H1 (cell line): Measurements from ENCODE around the gene RTKN2. TPM values are rescaled to one million over a fixed set of nuclear protein-coding genes. Genes with fewer than 3 reads are reported as not detected.

Source experiments
- CTCF ChIA-PET: fragments of 300-600 bp; sonication (Branson Sonifier 250); formaldehyde crosslinking; loops from one replicate; lab custom pipeline; 2021; ENCODE audit not compliant: partially characterized antibody; lab: Charles Lee
- POLR2A ChIA-PET: fragments of 300-600 bp; sonication (Branson Sonifier 250); formaldehyde crosslinking; loops from one replicate; lab custom pipeline; 2021; ENCODE audit warnings: inconsistent platforms; ENCODE audit not compliant: partially characterized antibody; lab: Charles Lee
- DNase-seq, 2 experiments: peaks; one replicate each; pipeline versions ENCODE4 v3.0.0 to v3.0.0-alpha.2; 2010 to 2022; ENCODE audit warnings: low spot score in 2 of 2, low read depth in 1 of 2, mixed read lengths in 1 of 2
- FAIRE-seq: peaks from 2 replicates; lab custom pipeline; 2011; peaks lifted over from hg19 to GRCh38; lab: Jason Lieb, UNC
- H2AFZ ChIP-seq: 2 replicates; pipeline ENCODE4 v1.8.1; 2012; ENCODE audit warnings: low read length, inconsistent platforms
- H2AK5ac ChIP-seq: 2 replicates; pipeline ENCODE4 v1.6.1; 2013; ENCODE audit warnings: low read depth, low read length
- H2BK120ac ChIP-seq: replicated peaks from 2 replicates; pipeline ENCODE3; 2013; ENCODE audit warnings: low read depth, low read length, inconsistent platforms
- H2BK12ac ChIP-seq: 2 replicates; pipeline ENCODE4 v1.6.1; 2013; ENCODE audit warnings: low read depth, low read length
- H2BK15ac ChIP-seq: 2 replicates; pipeline ENCODE4 v1.6.1; 2013; ENCODE audit warnings: low read length
- H2BK20ac ChIP-seq: 2 replicates; pipeline ENCODE4 v1.6.1; 2013; ENCODE audit warnings: low read length
- H2BK5ac ChIP-seq: 2 replicates; pipeline ENCODE4 v1.6.1; 2013; ENCODE audit warnings: low read depth, low read length
- H3K14ac ChIP-seq: 2 replicates; pipeline ENCODE4 v1.6.1; 2013; ENCODE audit warnings: inconsistent platforms; ENCODE audit not compliant: insufficient read length
- H3K18ac ChIP-seq: 2 replicates; pipeline ENCODE4 v1.6.1; 2013; ENCODE audit warnings: low read length; ENCODE audit errors: extremely low read depth
- H3K23ac ChIP-seq: 2 replicates; pipeline ENCODE4 v1.6.1; 2013; ENCODE audit warnings: inconsistent platforms; ENCODE audit not compliant: insufficient read length
- H3K23me2 ChIP-seq: 2 replicates; pipeline ENCODE4 v1.6.1; 2013; ENCODE audit warnings: low read depth, low read length
- H3K27ac ChIP-seq: 2 replicates; pipeline ENCODE4 v1.6.1; 2011; ENCODE audit warnings: low read depth, low read length, inconsistent platforms
- H3K27me3 ChIP-seq, 4 experiments: replicated peaks in 1 of 4; 1 replicate in 1 of 4; 2 replicates in 3 of 4; pipeline versions ENCODE4 v1.6.1 to v1.8.1; 2011 to 2013; ENCODE audit warnings: low read length in 3 of 4, mild to moderate bottlenecking in 3 of 4, inconsistent platforms in 2 of 4, mixed read lengths in 2 of 4, moderate library complexity in 1 of 4; ENCODE audit not compliant: control insufficient read depth in 3 of 4, insufficient read depth in 3 of 4; ENCODE audit errors: extremely low read depth in 1 of 4
- H3K36me3 ChIP-seq, 4 experiments: 2 replicates each; pipeline versions ENCODE4 v1.6.1 to v1.8.1; 2011 to 2013; ENCODE audit warnings: mild to moderate bottlenecking in 4 of 4, low read length in 3 of 4, moderate library complexity in 2 of 4, control low read depth in 1 of 4, inconsistent platforms in 1 of 4; ENCODE audit not compliant: insufficient read depth in 4 of 4, control insufficient read depth in 2 of 4
- H3K4ac ChIP-seq: replicated peaks from 2 replicates; pipeline ENCODE3; 2013; ENCODE audit warnings: low read length, low read depth, mixed read lengths, inconsistent platforms; ENCODE audit not compliant: insufficient read length
- H3K4me1 ChIP-seq, 4 experiments: replicated peaks in 1 of 4; 1 replicate in 1 of 4; 2 replicates in 3 of 4; pipeline versions ENCODE4 v1.6.1 to v1.8.1; 2011 to 2013; ENCODE audit warnings: low read length in 3 of 4, inconsistent platforms in 2 of 4, mixed read lengths in 1 of 4; ENCODE audit not compliant: insufficient read depth in 4 of 4, control insufficient read depth in 3 of 4
- H3K4me2 ChIP-seq, 2 experiments: 2 replicates each; pipeline versions ENCODE4 v1.6.1 to v1.8.1; 2011 to 2013; ENCODE audit warnings: low read depth in 2 of 2, low read length in 2 of 2, control low read depth in 1 of 2, inconsistent platforms in 1 of 2, mild to moderate bottlenecking in 1 of 2; ENCODE audit not compliant: insufficient read depth in 1 of 2
- H3K4me3 ChIP-seq, 4 experiments: fragments of 200-600, 300-600 bp in 1 of 4; sonication (generic), shearing (Covaris generic), sonication (Bioruptor Twin) in 1 of 4; 2 replicates each; pipeline versions ENCODE4 v1.5.1 to v1.8.1; 2011 to 2016; ENCODE audit warnings: low read length in 4 of 4, low read depth in 3 of 4, control low read depth in 2 of 4, inconsistent platforms in 2 of 4, mild to moderate bottlenecking in 2 of 4, mixed read lengths in 1 of 4, moderate library complexity in 1 of 4; ENCODE audit not compliant: insufficient read depth in 2 of 4; ENCODE audit errors: extremely low read depth in 1 of 4
- H3K56ac ChIP-seq: replicated peaks from 2 replicates; pipeline ENCODE3; 2013; ENCODE audit warnings: low read depth, mild to moderate bottlenecking, mixed read lengths, low read length, inconsistent platforms; ENCODE audit not compliant: insufficient read length
- H3K79me1 ChIP-seq: 2 replicates; pipeline ENCODE4 v1.6.1; 2013; ENCODE audit warnings: low read depth, low read length, control low read depth
- H3K79me2 ChIP-seq, 2 experiments: 2 replicates each; pipeline versions ENCODE4 v1.6.1 to v1.8.1; 2012 to 2013; ENCODE audit warnings: low read length in 2 of 2, mild to moderate bottlenecking in 2 of 2, inconsistent platforms in 1 of 2; ENCODE audit not compliant: insufficient read depth in 2 of 2, control insufficient read depth in 1 of 2
- H3K9ac ChIP-seq, 4 experiments: replicated peaks in 1 of 4; 1 replicate in 1 of 4; 2 replicates in 3 of 4; pipeline versions ENCODE4 v1.6.1 to v1.8.1; 2011 to 2013; ENCODE audit warnings: low read depth in 3 of 4, low read length in 3 of 4, control low read depth in 2 of 4, mild to moderate bottlenecking in 2 of 4, moderate library complexity in 2 of 4, inconsistent platforms in 1 of 4; ENCODE audit errors: extremely low read depth in 1 of 4
- H3K9me3 ChIP-seq, 2 experiments: 2 replicates each; pipeline versions ENCODE4 v1.6.1 to v1.8.1; 2012 to 2013; ENCODE audit warnings: mild to moderate bottlenecking in 2 of 2, moderate library complexity in 2 of 2, control low read depth in 1 of 2, inconsistent platforms in 1 of 2, low read depth in 1 of 2, low read length in 1 of 2, mixed read lengths in 1 of 2; ENCODE audit not compliant: insufficient read depth in 2 of 2
- H4K20me1 ChIP-seq, 2 experiments: replicated peaks in 1 of 2; 2 replicates each; pipeline versions ENCODE3 to v1.8.1; 2011 to 2013; ENCODE audit warnings: inconsistent platforms in 2 of 2, low read length in 2 of 2, mild to moderate bottlenecking in 1 of 2; ENCODE audit not compliant: insufficient read depth in 2 of 2, control insufficient read depth in 1 of 2
- H4K5ac ChIP-seq: 2 replicates; pipeline ENCODE4 v1.6.1; 2013; ENCODE audit warnings: low read length, low read depth, mixed read lengths, inconsistent platforms; ENCODE audit not compliant: insufficient read length
- H4K8ac ChIP-seq: 2 replicates; pipeline ENCODE4 v1.8.0; 2013; ENCODE audit warnings: mild to moderate bottlenecking, moderate library complexity, low read length, inconsistent platforms; ENCODE audit not compliant: insufficient read depth; ENCODE audit errors: extremely low read depth
- H4K91ac ChIP-seq: replicated peaks from 2 replicates; pipeline ENCODE3; 2013; ENCODE audit warnings: low read length, mixed read lengths, inconsistent platforms; ENCODE audit not compliant: insufficient read length
- SIRT6 ChIP-seq: IDR thresholded peaks from one replicate; pipeline ENCODE4 v1.7.1; 2012; ENCODE audit warnings: low read length, inconsistent platforms
- ZNF274 ChIP-seq: IDR thresholded peaks from 2 replicates; pipeline ENCODE4 v1.7.0; 2012; ENCODE audit warnings: low read length, borderline replicate concordance; ENCODE audit errors: extremely low read depth
- WGBS, 2 experiments: shearing (Covaris generic) in 1 of 2; methylation state at CpG; one replicate each; pipeline versions ENCODE4 v1.1.6 to v1.1.7; 2013 to 2015; ENCODE audit warnings: low lambda C conversion rate in 2 of 2, mixed read lengths in 2 of 2, inconsistent platforms in 1 of 2, low coverage in 1 of 2, missing lambda C conversion rate in 1 of 2; ENCODE audit not compliant: insufficient replicate concordance in 2 of 2, insufficient coverage in 1 of 2, insufficient read length in 1 of 2; ENCODE audit errors: extremely low coverage in 1 of 2, missing lambda C conversion rate in 1 of 2; 5-methylcytosine and 5-hydroxymethylcytosine counted together
- polyA plus RNA-seq, 7 experiments: library from polyadenylated mRNA; depleted of rRNA in 3 of 7; stranded (reverse) in 5 of 7; unstranded in 2 of 7; fragments of >200 nt in 5 of 7; fragments of 200-250 nt in 2 of 7; gene quantifications; 1 replicate in 5 of 7; 2 replicates in 1 of 7; 4 replicates in 1 of 7; pipeline versions ENCODE4 v1.2.1 to v1.2.3, GENCODE V29; 2011 to 2013; ENCODE audit warnings: missing spikeins in 2 of 7, mixed read lengths in 2 of 7
- total RNA-seq: library from RNA; stranded (reverse); fragmentation: NEBNext Ultra II Directional; extraction: Animal tissue kit (Norgen Biotek cat#: 25700); gene quantifications from 2 replicates; pipeline ENCODE4 v1.2.1, GENCODE V29; 2021

The RTKN2 gene
- total and polyA plus RNA-seq, 2 of the 8 experiments (the other 6 are each of a cell fraction or from before 2014, with no cell fraction given), result 5.1 to 24.6 TPM

DNA sequence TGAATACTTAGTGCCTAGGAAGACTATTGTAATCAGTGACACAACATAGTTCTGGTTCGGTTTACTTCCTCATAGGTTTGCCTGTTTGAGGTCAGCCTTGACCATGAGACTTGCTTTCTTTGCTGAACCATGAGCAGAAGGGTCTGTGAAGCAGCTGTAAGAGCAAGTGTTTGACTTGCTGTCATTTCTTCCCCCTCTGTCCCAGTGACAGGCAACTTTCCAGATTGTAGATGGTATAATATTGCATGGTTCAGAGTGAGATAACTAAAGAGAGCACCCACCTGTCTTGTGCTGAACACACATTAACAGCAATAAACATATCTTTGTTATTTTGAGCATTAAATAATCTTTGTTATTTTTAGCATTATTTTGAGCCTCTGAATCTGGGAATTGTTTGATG lies 9.3 kb upstream of the RTKN2 start:
- no peak overlapping the region for H4K5ac ChIP-seq
- H3K14ac ChIP-seq, result no peak overlapping the region
- no peak overlapping the region for H2AK5ac ChIP-seq
- no peaks in the 10 kb centered on the region for H3K27me3 ChIP-seq
- no peak overlapping the region for H3K4me2 ChIP-seq
- H2BK5ac ChIP-seq, result no peak overlapping the region
- no peaks in the 10 kb centered on the region for H3K36me3 ChIP-seq
- FAIRE-seq (no peak), DNase-seq (no peak)
- no peak overlapping the region for H3K56ac ChIP-seq
- no peak overlapping the region for H3K18ac ChIP-seq
- H3K9me3 ChIP-seq, result no peaks in the 10 kb centered on the region; a peak in 1 of 4 replicates
- no peak overlapping the region for H2BK15ac ChIP-seq
- ChIA-PET CTCF (no interaction called here), POLR2A (no interaction called here)
- H4K91ac ChIP-seq, result no peak overlapping the region
- H2BK12ac ChIP-seq, result no peak overlapping the region
- no peak overlapping the region for H2BK20ac ChIP-seq
- no peaks in the 10 kb centered on the region for H3K4me1 ChIP-seq
- H3K23ac ChIP-seq, result no peak overlapping the region
- H2BK120ac ChIP-seq, result no peak overlapping the region
- H3K9ac ChIP-seq, result no peak overlapping the region
- H3K79me1 ChIP-seq, result no peaks in the 10 kb centered on the region
- no peak overlapping the region for H2AFZ ChIP-seq
- no peaks in the 10 kb centered on the region for H3K79me2 ChIP-seq
- H3K4me3 ChIP-seq, result no peak overlapping the region
- no peak for TF ChIP-seq ZNF274
- no peak for TF ChIP-seq SIRT6
- no peaks in the 10 kb centered on the region for H4K20me1 ChIP-seq
- WGBS, 2 experiments, result 83% methylated on average over 1 of the region's 1 CpG; no CpG with 5 or more reads in 1 of the 2 experiments
- no peak overlapping the region for H3K27ac ChIP-seq
- no peak overlapping the region for H3K4ac ChIP-seq
- no peak overlapping the region for H4K8ac ChIP-seq
- no peaks in the 10 kb centered on the region for H3K23me2 ChIP-seq
